Right kidney (tissue), 1 donor: Measurements from ENCODE around the gene ABCA13.

ENCODE experiments used
- DNase-seq: peaks from one replicate; pipeline ENCODE4 v3.0.0-alpha.2; 2016

Gene ABCA13

GRCh38 chr7:48441848-48442492 is 270.7 kb downstream of the ABCA13 start:
- DNase-seq: no peak

- DNase-seq: no peak
Measured at GRCh38 chr7:48443051-48443450, 271.8 kb downstream of the ABCA13 start.

GRCh38 chr7:48446721-48447120 is 275.5 kb downstream of the ABCA13 start:
- no peak for DNase-seq

- DNase-seq: no peak
Measured at GRCh38 chr7:48452218-48452617, 281.0 kb downstream of the ABCA13 start.

GRCh38 chr7:48454750-48455192 is 283.5 kb downstream of the ABCA13 start:
- no peak for DNase-seq

- DNase-seq: no peak
Measured at GRCh38 chr7:48455363-48455762, 284.1 kb downstream of the ABCA13 start.

- DNase-seq: peak; percentile 25
Measured at GRCh38 chr7:48458701-48459524, 287.7 kb downstream of the ABCA13 start.

GRCh38 chr7:48466713-48467112 is 295.5 kb downstream of the ABCA13 start:
- DNase-seq: no peak

GRCh38 chr7:48471196-48471595 is 299.9 kb downstream of the ABCA13 start:
- no peak for DNase-seq

GRCh38 chr7:48472640-48473039 is 301.4 kb downstream of the ABCA13 start:
- no peak for DNase-seq

- DNase-seq: no peak
Measured at GRCh38 chr7:48473205-48473865, 302.1 kb downstream of the ABCA13 start.

GRCh38 chr7:48481235-48481634 is 310.0 kb downstream of the ABCA13 start:
- no peak for DNase-seq

GRCh38 chr7:48497521-48497920 is 326.3 kb downstream of the ABCA13 start:
- DNase-seq: no peak

GRCh38 chr7:48502021-48502420 is 330.8 kb downstream of the ABCA13 start:
- DNase-seq: no peak

- no peak for DNase-seq
Measured at GRCh38 chr7:48505051-48505450, 333.8 kb downstream of the ABCA13 start.

GRCh38 chr7:48505466-48505865 is 334.2 kb downstream of the ABCA13 start:
- no peak for DNase-seq

- no peak for DNase-seq
Measured at GRCh38 chr7:48506569-48506968, 335.3 kb downstream of the ABCA13 start.

- peak; percentile 10 for DNase-seq
Measured at GRCh38 chr7:48511080-48511479, 339.8 kb downstream of the ABCA13 start.

- DNase-seq: no peak
Measured at GRCh38 chr7:48512892-48513291, 341.6 kb downstream of the ABCA13 start.

- DNase-seq: no peak
Measured at GRCh38 chr7:48515171-48515570, 343.9 kb downstream of the ABCA13 start.

- no peak for DNase-seq
Measured at GRCh38 chr7:48518092-48518491, 346.8 kb downstream of the ABCA13 start.

GRCh38 chr7:48522692-48523091 is 351.4 kb downstream of the ABCA13 start:
- DNase-seq: no peak
